GM21528 (cell line): ENCODE measurements around the gene LCT.
"Not testable (repeated sequence)": the region's sequence is repeated elsewhere in the genome, so short reads cannot be mapped to it uniquely, and the experiment has no call there.

ENCODE experiments used
- ATAC-seq: cut with Tn5 transposase; IDR thresholded peaks from one replicate; pipeline ENCODE4 v1.9.1; 2021; ENCODE audit warnings: mild to moderate bottlenecking, moderate library complexity; ENCODE audit not compliant: unreplicated experiment, low FRiP score

Gene LCT

DNA sequence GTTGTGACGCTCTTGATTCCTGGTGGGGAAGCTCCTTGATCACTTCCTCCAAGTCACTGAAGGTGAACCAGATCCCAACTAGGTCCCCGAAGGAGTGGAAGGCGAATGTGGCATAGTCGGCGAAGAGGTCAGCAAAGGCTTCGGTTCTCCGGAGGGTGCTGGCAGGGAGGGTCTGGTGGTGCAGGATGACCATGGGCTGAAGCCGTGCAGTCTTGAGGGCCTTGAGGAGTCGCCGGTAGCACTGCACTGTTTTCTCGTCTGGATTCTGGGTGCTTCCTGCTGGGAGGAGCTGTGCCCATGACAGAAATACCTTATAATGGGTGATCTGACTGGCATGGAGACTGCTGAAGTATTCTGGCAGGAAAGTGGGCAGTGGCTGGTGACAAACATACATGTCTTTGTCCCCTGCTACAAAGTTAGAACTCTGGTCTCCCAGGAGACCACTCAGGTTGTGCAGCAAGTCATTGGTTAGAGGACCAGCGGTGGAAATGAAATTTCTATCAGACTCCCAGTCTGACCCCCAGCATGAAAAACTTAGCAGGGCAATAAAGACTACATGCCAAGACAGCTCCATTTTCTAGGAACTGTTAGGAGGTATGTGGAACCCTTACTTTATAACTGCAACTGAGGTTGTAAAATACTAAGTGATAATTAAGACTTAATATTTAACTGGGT lies at the start of gene LCT:
TSS of gene LCT (minus strand) at position 589 of the 675 bp plus-strand sequence. CDS start at position 574, 15 bp downstream.
- no peak for ATAC-seq

DNA sequence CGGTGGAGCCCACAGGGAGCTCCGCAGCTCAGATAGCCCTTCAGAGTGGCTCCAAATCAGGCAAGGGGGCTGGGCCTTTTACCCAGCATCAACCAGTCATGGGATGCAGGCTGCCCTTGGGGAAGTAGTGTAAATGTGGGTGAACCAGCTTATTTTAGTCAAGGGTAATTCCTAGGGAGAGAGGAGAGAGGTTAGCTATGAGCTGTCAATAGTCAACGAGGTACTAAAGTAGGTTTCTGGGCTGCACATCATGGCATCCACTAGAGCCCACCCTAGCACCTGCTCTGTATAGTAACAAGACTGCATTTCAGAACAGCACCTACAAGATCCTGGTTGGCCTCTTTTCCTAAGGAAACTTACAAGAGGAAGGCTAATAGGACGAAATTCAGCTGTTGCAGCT lies 48.7 kb upstream of the LCT start:
- ATAC-seq = no peak

DNA sequence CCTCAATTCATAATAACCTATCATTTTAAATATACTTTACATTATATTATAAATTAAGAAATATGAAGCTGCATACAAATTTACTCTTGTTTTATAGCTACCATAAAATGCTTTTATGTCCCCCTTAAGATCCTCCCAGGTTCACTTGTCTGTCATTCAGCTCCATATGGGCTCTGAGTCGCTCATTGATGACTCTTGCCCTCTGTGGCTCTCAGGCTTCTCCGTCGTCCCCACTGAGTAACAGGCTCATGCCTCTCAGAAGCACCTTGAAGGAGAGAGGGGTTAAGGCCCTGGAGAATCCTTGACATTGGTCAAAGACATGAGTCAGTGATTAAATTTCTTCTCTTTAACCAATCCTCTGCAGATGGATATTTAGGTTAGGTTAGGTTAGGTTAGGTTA lies 45.4 kb upstream of the LCT start:
- ATAC-seq = no peak

DNA sequence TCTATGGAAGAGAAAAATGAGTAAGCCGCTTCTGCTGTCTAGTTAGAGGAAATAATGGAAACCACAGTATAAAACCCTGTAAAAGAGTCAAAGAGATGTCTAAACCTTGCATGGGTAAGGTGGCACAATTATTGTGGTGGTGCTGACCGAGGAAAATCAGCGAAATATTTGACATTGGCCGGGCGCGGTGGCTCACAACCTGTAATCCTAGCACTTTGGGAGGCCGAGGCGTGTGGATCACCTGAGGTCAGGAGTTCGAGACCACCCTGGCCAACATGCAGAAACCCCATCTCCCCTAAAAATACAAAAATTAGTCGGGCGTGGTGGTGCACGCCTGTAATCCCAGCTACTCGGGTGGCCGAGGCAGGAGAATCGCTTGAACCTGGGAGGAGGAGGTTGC lies 39.8 kb upstream of the LCT start:
- ATAC-seq = not testable (repeated sequence)

DNA sequence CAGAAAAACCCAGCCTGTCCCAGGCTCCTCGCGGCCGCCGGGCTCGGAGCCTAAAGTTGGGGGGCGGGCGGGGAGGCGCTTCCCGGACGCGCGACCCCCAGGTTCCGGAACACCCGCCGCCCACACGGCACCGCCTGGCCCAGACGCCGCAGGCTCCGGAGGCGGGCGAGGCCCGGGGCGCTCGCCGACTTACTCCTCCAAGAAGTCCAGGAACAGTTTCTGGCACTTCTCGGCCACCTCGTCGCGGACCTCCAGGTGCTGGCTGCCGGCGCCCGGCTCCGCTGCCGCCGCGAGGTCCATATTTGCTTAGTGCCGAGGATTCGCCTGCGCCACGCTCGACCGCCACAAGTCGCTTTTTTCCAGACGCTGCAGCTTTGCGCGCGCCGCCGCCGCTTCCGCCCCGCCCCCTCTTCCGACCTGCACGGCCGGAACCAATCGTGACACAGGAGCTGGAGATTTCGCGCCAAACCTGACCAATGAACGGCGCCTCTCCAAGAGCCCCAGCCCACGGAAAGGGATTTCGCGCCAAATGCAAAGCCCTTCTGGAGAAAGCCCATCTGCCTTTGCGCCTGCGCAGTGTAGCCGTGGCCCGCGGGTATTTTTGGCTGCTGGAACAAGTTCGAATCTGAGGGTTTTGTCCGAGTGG lies 39.2 kb upstream of the LCT start, which contains the start of gene MCM6:
TSS of gene MCM6 (minus strand) at position 378 of the 646 bp plus-strand sequence. CDS start at position 300, 78 bp downstream.
- ATAC-seq = peak; percentile 96

DNA sequence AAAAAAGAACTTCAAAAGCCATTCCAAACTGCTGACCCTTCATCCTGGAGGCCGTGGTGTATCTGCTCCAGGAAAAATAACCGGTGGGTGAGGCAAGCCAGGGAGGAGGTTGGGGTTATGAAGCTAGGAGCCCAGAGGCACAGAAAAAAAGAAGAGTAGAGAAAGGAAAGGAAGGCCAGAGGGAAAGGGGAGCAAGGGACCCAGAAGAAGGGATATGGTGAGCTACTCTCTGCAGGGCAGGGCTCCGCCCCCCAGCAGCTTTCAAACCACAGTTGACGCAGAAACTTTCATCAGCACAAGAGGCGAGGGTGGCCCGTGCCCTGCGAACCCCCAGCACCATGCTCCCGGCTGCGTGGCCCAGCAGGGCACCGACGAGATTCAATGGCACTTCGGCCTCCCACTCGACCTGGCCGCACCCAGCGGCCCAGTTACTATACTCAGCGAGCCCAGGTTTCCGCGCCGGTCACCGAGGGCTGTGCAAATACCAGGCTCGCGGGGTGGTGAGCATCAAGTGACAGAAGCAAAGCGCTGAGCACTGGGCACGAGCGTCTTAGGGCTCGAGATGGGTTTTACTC lies 38.6 kb upstream of the LCT start:
- ATAC-seq = peak; percentile 77

DNA sequence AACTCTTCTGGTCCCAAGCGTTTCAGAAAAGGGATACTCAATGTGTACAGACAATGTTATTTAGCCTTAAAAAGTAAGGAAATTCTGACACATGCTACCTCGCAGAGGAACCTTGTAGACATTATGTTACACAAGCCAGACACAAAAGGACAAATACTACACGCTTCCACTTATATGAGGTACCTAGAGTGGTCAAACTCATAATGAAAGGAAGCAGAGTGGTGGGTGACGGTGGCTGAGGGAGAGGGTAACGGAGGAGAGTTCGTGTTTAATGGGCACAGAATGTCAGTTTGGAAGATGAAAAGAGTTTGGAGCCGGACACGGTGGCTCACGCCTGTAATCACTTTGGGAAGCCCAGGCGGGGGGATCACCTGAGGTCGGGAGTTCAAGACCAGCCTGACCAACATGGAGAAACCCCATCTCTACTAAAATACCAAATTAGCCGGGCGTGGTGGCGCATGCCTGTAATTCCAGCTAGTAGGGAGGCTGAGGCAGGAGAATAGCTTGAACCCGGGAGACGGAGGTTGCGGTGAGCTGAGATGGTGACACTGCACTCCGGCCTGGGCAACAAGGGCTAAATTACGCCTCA lies 37.9 kb upstream of the LCT start:
- no peak for ATAC-seq

DNA sequence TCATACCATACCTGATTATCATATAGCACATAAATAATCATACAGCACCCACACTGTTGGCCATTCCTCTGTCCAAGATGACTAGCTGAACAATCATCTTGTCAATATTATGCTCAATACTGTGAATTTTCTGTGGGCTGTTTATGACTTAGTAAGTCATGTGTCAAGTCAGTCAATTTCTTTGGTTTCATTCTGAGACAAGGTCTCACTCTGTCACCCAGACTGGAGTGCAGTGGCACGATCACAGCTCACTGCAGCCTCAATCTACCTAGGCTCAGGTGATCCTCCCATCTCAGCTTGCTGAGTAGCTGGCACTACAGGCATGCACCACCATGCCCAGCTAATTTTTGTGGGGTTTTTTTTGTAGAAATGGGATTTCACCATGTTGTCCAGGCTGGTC lies 33.6 kb upstream of the LCT start:
- ATAC-seq = no peak

DNA sequence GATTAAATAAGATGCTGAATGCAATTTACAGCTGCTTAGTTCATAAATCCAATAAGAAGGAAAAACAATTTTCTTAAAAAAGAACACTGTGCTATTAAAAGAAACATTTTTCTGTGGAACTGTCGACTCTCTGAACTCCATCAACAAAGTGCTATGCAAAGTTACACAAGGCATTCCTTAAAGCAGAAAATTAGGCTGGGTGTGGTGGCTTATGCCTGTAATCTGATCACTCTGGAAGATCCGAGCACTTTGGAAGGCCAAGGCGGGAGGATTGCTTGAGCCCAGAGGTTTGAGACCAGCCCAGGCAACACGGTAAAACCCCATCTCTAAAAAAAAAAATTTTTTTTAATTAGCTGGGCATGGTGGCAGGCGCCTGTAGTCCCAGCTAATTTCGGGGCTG lies 26.2 kb upstream of the LCT start:
- no peak for ATAC-seq

DNA sequence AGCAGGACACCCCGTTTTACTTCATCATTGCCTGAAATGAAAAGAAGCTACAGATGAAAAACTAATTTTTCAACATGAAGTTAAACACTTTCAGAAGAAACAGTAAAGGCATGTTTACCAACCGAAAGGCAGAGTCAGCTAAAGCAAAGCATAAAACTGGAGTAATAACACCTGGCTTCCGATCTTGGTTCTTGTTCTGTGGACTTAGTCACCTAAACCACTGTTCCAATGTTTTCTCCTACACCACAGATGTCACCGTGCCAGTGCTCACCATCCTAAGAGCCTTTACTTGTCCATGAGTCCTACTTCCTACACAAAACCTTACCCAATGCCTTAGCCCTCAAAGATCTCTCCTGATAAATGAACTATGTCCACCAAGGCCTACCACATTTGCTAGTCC lies 25.7 kb upstream of the LCT start:
- ATAC-seq = no peak

DNA sequence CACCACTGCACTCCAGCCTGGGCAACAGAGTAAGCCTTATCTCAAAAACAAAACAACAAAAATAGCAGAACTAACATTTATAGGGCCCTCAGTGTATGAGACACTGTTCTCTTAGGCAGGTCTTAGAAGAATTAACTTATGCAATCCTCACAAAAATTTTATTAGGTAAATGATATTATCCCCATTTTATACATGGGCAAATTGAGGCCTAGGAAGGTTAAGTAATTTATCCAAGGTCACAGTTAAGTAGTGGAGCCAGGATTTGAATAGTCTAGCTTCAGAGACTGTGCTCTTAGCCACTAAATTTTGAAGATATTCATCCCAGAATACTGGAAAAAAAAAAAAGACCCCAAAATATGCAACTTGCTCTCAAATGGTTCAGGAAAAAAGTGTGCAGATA lies 16.4 kb upstream of the LCT start:
- no peak for ATAC-seq

DNA sequence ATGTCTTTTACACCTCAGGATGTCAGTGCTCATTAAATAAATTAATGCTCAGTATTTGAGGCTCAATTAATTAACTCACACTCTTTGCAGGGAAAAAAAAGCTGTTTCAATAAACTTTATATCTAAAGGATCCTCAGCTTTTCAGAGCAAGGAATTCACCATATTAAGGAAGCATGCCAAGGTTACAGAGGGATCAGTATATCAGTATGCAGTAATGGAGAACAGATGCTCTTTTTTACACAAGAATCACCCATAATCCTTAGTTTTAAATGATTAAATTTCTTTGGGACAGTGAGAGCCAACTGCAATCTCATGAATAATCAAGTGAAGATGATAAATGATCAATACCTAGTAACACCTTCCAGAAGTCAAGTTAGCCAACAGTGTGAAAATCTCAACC lies 14.9 kb upstream of the LCT start:
- ATAC-seq = no peak

DNA sequence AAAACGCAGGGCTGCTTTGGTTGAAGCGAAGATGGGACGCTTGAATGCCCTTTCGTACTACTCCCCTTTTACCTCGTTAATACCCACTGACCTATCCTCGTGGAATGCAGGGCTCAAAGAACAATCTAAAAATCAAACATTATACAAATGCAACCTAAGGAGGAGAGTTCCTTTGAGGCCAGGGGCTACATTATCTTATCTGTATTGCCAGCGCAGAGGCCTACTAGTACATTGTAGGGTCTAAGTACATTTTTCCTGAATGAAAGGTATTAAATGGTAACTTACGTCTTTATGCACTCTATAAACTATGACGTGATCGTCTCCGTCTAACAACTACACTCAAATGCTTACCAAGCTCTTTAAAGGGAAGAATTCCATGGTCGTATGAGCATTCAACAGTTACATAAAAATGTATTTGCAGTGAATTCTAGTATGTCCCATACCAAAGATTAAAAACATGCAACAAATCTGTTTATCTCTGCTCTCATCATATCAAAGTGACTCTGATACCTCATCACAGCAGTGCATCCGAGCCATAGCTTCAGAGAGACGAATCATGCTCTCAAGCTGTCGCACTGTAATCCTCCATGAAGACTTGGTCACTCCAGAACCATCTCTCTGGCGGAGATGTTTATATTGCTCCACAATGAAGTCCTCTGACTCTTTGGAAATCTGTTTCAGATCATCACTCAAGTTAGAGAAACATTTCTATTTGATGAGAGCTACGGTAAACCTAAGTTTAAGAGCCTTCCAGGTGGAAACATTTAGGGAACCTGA lies 14.1 kb upstream of the LCT start:
- no peak for ATAC-seq

DNA sequence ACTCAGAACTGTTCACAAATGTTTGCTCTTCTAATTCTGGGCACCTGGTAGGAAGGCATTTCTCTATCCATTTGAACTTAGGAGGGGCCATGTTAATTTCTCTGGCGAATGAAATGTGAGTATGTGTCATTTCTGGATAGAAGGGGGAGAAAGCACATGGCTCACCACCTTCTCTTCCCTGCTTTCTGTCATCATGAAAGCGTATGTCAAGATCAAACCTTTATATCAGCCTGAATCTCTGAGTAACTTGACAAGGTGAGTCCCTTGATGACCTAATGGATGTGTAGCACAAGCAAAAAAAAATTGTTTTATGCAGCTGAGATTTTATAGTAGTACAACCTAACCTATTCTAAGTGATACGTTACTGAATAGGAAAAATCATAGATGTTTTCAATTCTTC lies 12.1 kb upstream of the LCT start:
- ATAC-seq = no peak

DNA sequence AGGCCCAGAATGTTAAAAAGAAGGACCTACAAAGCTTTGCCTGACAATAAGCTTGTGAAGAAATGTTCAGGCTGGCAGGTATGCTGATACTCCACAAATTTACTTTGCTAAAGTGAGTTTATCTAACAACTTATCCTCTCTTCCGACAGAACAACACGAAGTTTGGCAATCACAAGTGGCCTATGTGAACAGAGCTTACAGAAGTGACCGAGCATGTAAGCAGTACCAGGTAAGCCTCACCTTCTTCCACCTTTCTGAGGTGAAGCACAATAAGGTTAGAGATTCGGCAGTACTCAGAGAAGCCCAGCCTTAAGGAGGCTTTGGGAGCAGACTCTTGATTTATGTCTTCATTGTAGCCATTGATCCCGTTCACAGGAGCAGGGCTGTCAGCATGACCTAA lies 9.0 kb upstream of the LCT start:
- no peak for ATAC-seq

DNA sequence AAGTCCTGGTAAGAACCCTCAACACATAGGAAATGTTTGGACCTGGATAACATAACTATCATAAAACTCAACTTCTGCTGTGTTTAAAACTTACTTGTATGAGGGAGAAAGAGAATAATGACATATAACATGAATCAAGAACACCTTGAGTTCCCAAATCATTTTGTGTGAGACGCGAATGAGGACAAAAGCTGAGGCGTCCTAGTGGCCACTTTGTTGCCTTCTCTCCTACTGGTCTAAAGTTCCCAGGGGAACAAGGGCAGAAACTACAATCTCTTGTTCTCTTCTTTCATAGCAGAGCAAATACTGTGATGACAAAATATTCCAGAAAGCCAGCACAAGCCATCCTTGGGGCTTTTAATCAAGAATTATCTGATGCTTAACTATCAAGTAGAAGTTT lies 8.3 kb upstream of the LCT start:
- ATAC-seq = no peak

DNA sequence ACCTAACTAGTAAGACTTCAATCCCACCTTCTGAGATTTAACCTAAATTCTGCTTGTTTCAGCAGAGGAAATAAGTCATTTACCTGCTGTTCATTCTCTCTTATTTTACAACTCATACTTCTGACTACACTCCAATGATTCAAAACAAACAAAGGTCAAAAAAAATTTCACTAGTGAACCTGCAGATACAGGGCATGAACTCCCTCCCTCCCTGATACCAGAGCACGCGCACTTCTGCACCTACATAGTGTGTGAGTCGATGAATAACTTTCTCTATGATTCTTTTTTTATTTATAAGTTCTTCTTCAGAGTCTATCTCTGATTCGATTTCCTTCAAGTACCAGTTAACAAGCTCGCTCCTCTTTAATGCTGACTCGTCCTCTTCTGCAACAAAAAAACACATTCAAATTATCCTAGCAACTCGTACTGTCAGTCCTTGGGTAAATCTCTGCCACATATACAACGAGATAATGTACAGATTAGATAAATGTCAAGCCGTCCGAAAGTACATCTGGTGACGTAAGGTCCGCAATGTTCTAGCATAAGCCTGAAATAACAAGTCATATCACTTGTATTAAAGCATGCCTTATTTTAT lies 7.4 kb upstream of the LCT start:
- ATAC-seq = no peak

DNA sequence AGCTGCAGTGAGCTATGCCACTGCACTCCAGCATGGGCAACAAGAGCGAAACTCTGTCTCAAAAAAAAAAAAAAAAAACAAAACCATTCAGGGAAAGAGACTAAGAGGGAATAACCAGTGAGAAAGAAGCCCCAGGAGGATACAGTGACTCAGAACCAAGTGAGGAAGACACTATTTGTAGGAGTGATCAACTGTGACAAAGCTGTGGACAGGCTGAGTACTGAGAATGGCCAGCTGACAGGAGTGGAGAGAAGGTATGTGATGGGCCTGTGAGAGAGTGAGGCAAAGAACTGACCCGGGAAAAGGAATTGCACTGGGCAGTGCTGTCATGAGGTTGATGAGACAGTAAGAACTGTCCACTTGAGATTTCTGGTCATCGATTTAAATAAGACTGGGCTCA lies 6.7 kb upstream of the LCT start:
- no peak for ATAC-seq

DNA sequence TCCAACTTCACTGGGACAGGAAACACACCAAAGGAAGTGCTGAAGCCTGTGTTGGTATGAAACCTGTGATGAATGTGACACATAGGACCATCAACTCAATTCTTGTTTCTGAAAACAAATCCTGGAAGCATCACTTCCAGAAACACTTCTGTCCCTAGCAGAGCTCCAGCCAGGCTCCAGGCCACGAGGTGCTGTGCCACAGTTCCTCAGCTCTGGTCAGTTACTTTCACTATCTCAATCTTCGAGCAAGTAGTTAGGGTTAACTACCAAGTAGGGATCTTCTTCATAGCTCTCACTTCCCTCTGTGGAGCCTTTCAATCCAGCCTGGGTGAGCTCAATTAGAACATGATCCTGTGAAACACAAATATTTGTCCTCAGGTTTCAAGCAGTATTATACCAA lies 3.6 kb upstream of the LCT start:
- ATAC-seq = no peak

DNA sequence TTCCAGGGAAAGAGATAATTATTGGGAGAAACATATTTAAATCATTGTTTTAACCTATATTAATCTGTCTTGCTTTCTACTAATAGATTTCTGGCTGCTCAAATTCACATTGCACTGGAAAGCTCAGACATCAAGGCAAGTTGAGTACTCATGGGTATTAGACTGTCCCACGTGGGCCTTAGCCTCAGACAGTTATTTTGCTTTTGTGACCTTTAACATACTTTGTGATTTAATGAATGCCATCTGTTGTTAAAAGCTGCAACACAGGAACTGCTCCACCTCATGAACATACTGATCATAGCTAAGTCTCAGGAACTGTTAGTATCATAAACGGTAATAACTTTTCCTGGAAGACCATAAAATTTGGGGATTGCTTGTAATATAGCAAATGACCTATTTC lies 2.7 kb upstream of the LCT start:
- no peak for ATAC-seq

DNA sequence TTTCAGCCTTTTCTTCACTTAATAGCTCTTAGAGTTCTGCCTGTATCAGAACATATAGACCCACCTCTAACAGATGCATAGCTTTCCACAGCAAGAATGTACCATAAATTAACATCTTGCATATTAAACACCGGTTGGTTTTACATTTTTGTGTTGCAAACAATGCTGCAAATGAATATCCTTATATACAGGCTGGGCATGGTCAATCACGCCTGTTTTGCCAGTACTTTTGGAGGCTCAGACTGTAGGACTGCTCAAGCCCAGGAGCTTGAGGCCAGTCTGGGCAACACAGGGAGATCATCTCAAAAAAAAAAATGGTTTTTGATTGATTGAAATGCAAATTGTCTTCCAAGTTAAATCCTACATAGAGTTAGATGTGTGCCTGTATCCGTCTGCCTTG lies 1.5 kb upstream of the LCT start:
- no peak for ATAC-seq
